Measurements from ENCODE around the gene ZNF18.
A peak's percentile ranks its signal among the peaks of the same experiment; 100 is the strongest.

Gene ZNF18, protein sequence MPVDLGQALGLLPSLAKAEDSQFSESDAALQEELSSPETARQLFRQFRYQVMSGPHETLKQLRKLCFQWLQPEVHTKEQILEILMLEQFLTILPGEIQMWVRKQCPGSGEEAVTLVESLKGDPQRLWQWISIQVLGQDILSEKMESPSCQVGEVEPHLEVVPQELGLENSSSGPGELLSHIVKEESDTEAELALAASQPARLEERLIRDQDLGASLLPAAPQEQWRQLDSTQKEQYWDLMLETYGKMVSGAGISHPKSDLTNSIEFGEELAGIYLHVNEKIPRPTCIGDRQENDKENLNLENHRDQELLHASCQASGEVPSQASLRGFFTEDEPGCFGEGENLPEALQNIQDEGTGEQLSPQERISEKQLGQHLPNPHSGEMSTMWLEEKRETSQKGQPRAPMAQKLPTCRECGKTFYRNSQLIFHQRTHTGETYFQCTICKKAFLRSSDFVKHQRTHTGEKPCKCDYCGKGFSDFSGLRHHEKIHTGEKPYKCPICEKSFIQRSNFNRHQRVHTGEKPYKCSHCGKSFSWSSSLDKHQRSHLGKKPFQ

GRCh38 chr17:11997147-11997971 is at the start of gene ZNF18:
Gene ZNF18, minus strand, starts transcription at chr17:11997475. Its CDS starts 4,646 bp downstream, at chr17:11992829.
- peak; percentile 83 for DNase-seq

GRCh38 chr17:12046786-12047185 is 49.5 kb upstream of the ZNF18 start:
- no peak for DNase-seq

DNA sequence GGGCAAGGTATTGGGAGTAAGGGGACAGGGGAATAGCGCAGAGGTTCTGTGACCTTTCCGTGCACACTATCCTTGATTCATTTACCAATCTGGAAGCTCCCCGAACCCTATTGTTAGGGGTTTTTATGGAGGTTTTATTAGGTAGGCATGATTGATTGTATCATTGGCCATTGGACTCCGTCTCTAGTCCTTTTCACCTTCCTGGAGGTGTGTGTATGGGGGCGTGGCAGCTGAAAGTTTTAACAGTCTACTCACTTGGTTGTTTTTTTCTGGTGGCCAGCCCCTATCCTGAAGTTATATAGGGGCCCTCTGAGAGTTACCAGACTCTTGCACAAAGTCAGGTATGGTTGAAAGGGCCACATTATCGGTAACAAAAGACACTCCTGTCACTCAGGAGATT is 46.4 kb upstream of the ZNF18 start:
- no peak for DNase-seq

DNA sequence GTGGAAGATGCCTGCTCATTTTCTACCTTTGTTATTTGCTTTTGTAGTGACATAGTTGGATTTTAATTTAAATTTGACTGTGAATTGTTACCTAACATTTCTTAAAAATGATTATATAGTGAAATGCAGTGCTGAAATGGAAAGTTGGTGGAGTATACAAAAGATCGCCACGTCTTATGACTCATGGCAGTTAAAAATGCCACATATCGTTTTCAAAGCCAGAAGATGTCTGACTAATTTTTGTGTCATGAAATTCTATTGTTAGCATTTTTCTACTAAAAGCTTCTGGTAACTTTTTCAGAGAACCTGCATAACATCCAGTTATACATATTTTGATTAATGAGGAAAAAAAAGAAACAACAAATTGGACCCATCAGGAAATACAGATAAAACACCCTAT is 44.0 kb upstream of the ZNF18 start:
- DNase-seq = no peak

GRCh38 chr17:12040478-12040877 is 43.2 kb upstream of the ZNF18 start:
- DNase-seq = no peak

GRCh38 chr17:12037970-12038369 is 40.7 kb upstream of the ZNF18 start:
- no peak for DNase-seq

DNA sequence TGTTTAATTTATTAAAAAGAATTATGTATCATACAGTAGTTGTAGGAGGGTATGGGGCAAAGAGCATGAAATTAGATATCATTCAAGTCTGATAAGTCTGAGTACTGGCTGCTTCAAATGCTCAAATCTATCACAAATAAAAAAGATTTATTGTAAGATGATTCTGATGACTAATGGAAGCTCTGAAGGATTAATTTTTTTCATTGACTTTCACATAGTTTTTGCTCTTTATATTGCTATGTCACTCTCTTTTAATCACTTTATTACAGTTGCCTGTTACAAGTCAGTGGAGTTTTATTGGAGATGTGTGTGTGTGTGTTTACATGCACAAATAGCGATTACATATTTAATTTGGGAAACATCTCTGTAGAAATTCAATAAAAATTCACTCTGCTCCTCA is 38.4 kb upstream of the ZNF18 start:
- DNase-seq = no peak

GRCh38 chr17:12034538-12034937 is 37.3 kb upstream of the ZNF18 start:
- DNase-seq = no peak

- DNase-seq = no peak
These were observed 31.3 kb upstream of the ZNF18 start for GRCh38 chr17:12028611-12029010.

DNA sequence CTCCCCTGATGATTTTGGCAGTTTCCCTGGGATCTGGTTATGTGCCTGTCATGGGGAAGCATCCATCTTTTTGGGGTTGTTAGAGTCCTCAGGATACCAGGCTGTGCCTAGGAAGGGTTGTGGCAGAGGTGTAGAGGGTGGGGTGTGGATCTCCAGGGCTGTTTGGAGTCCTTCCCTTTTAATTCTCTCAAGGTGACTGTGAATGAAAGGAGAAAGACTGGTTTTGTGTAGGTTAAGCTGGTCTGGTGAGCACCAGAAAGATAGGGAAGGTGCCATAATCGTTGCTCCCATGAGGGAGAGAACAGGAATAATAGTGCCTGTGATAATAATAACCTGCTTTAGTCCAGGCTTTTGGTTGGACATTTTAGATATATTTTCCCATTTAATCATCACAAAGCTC is 30.4 kb upstream of the ZNF18 start:
- DNase-seq = no peak

DNA sequence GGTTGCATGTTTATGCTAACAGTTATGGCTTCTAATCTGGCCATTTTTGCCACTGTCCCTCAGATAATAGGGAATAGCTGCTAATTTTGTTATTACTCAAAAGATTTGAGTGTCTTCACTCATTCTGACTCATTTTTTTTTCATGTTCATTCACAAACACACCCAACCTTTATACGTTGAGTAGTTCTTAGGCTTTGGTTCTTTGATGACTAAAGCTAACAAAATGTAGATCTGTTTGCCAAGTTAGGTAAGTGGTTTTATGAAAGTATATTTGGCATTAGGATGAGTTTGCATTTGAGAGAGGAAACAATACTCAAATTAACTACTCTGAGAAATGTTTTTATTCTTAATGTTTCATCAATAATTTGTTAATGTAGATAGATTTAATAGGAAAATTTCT is 27.1 kb upstream of the ZNF18 start:
- no peak for DNase-seq

GRCh38 chr17:12022310-12022709 is 25.0 kb upstream of the ZNF18 start:
- no peak for DNase-seq

GRCh38 chr17:12021623-12022140 is 24.4 kb upstream of the ZNF18 start:
- no peak for DNase-seq

GRCh38 chr17:12020642-12021622 is 23.7 kb upstream of the ZNF18 start, which contains the start of gene MAP2K4:
Gene MAP2K4, plus strand, starts transcription at chr17:12020877. Its CDS starts 10 bp downstream, at chr17:12020887.
- peak; percentile 59 for DNase-seq

GRCh38 chr17:12007466-12007865 is 10.2 kb upstream of the ZNF18 start:
- no peak for DNase-seq

- DNase-seq = no peak
These were observed 2.4 kb upstream of the ZNF18 start for GRCh38 chr17:11999696-12000095.

GRCh38 chr17:11997972-11998233 is 628 bp upstream of the ZNF18 start:
- DNase-seq = no peak

GRCh38 chr17:11996722-11997146 is 541 bp downstream of the ZNF18 start:
- no peak for DNase-seq

DNA sequence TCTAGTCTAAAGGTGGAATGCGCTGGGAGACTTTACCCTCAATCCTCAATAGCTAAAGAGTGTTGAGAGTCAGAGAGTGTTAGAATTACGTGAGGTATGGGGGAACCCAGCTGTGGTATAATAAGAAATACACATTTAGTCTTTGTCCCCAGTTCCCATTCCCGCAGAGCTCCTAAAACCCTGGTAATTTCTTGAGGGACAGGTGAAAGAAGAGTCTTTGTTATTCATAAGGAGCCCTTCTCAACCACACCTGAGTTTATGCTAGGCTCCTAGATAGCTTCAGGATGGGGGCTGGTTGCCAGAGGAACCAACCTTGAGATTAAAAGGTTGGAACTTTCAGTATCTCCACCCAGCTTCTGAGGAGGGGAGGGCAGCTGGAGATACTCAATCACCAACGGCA is 5.8 kb downstream of the ZNF18 start:
- DNase-seq = no peak

DNA sequence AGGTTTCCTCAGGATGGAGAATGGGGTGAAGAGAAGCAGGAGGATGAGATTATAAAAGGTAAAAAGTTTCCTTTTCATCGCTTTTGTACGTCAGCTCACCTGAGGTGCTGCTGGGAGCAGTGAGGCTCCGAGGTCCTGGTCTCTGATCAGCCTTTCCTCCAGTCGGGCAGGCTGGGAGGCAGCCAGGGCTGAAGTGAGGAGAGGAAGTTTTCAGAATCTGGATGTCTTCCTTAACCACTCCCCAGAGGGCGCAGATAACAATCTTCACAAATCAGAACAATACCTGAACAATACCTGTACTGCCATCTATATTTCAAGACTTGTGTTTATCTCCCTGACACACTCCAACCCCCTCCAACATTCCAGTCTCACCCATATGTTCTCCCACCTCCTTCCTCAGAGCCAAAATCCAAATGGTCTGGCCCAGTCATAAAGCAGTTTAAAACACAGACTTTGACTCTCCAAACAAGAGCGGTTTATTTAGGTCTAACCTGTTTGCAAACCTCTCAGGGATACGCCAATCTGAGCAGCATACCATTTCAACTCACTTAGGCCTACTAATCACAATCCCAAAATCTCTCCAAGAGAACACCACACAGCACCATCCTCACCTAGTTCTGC is 6.8 kb downstream of the ZNF18 start:
- DNase-seq = no peak

GRCh38 chr17:11986942-11987329 is 10.3 kb downstream of the ZNF18 start:
- DNase-seq = no peak

All from NCI-H774 (cell line).